ENCODE results near the gene F10. TPM values are rescaled to one million over a fixed set of nuclear protein-coding genes. Genes with fewer than 3 reads are reported as not detected.

The F10 gene
- total RNA-seq (127 and 148 TPM in 2 replicates), polyA plus RNA-seq (141 and 143 TPM in 2 replicates)

DNA sequence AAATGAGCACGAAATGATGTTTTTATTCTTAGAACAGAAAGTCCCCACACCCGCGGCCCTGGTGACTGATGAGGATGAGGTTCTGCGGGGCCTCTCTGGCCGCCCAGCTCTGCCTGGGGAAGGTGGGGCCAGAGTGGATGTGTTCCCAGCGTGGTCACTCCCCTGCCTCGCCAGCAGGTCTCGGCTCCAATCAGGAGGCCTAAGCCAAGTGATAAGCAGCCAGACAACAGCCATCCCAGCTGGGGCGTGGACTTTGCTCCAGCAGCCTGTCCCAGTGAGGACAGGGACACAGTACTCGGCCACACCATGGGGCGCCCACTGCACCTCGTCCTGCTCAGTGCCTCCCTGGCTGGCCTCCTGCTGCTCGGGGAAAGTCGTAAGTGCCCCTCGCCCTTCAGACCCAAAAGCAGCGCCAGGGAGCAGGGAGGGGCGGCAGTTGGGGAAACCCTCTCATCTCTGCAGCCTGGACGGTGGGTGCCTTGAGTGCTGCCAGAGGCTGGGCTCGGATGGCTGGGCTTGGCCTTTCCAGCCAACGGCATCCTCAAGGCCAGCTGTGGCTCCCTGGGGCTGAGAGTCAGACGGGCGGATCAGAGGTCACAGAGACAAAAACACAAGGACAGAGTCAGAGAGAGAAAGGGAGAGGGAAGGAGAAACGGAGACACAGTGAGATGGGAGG lies at the start of gene F10:
Gene F10, plus strand, starts transcription at position 250 of the 676 bp plus-strand sequence. Its CDS starts 57 bp downstream, at position 307.
- TF ChIP-seq EZH2phosphoT487 (IDR thresholded peaks at IDR 0.05; ENCODE audit: low read depth, severe bottlenecking, unreplicated experiment) (no peak), EZH2 (IDR thresholded peaks at IDR 0.05; ENCODE audit: borderline replicate concordance) (no peak)
- TF ChIP-seq, protein P1, sequence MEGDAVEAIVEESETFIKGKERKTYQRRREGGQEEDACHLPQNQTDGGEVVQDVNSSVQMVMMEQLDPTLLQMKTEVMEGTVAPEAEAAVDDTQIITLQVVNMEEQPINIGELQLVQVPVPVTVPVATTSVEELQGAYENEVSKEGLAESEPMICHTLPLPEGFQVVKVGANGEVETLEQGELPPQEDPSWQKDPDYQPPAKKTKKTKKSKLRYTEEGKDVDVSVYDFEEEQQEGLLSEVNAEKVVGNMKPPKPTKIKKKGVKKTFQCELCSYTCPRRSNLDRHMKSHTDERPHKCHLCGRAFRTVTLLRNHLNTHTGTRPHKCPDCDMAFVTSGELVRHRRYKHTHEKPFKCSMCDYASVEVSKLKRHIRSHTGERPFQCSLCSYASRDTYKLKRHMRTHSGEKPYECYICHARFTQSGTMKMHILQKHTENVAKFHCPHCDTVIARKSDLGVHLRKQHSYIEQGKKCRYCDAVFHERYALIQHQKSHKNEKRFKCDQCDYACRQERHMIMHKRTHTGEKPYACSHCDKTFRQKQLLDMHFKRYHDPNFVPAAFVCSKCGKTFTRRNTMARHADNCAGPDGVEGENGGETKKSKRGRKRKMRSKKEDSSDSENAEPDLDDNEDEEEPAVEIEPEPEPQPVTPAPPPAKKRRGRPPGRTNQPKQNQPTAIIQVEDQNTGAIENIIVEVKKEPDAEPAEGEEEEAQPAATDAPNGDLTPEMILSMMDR (IDR thresholded peaks at IDR 0.05; ENCODE audit: poor library complexity) = no peak
- H3K79me2 ChIP-seq = peaks cover 18% of the 10 kb centered on the region
- no peaks in the 10 kb centered on the region for H4K20me1 ChIP-seq (ENCODE audit: insufficient read depth, poor library complexity, severe bottlenecking)
- H2AFZ ChIP-seq = peak within 1 kb of the TSS; percentile 53
- H3K27ac ChIP-seq = peak within 1 kb of the TSS; percentile 93
- H3K4me1 ChIP-seq (ENCODE audit: insufficient read depth) = peaks cover 21% of the 10 kb centered on the region
- H3K4me3 ChIP-seq = peak within 1 kb of the TSS; percentile 15
- no peaks in the 10 kb centered on the region for H3K9me2 ChIP-seq (replicated peaks; ENCODE audit: insufficient read depth)
- H3K9me3 ChIP-seq (ENCODE audit: low read depth) = no peaks in the 10 kb centered on the region
- no peaks in the 10 kb centered on the region for H3K36me3 ChIP-seq (replicated peaks; ENCODE audit: insufficient read depth, low read depth)
- H3K27me3 ChIP-seq = no peaks in the 10 kb centered on the region
- DNase-seq (ENCODE audit: low spot score) = peak; percentile 92
- peak within 1 kb of the TSS; percentile 76 for H3K4me2 ChIP-seq
- 22% methylated on average over 23 of the region's 23 CpGs for WGBS (ENCODE audit: low lambda C conversion rate, missing lambda C conversion rate)

DNA sequence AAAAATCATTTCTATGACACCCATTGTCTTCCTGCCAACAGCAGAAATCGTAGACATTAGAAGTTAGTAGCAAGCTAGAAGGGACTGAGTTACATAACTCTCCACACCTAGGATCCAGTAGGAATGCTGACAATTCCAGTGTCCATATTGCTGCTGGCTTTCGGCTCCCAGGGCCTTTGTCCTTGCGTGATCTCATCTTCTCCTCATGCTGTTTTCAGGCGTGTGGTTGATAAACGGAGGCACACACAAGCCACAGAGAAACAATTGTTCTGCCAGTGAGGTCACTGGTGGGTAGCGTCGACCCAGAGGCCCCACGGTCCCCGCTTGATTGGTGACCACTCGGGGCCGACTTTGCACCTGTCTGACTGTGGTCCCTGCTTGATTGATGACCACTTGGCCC lies 48.7 kb upstream of the F10 start:
- H3K27me3 ChIP-seq = no peaks in the 10 kb centered on the region
- no peak for DNase-seq (ENCODE audit: low spot score)
- H4K20me1 ChIP-seq (ENCODE audit: insufficient read depth, poor library complexity, severe bottlenecking) = no peaks in the 10 kb centered on the region
- no peaks in the 10 kb centered on the region for H3K4me1 ChIP-seq (ENCODE audit: insufficient read depth)
- no peaks in the 10 kb centered on the region for H3K36me3 ChIP-seq (replicated peaks; ENCODE audit: insufficient read depth, low read depth)
- H2AFZ ChIP-seq = no peak overlapping the region
- no peak overlapping the region for H3K4me2 ChIP-seq
- no peaks in the 10 kb centered on the region for H3K9me3 ChIP-seq (ENCODE audit: low read depth)
- no peak overlapping the region for H3K27ac ChIP-seq
- no peak overlapping the region for H3K4me3 ChIP-seq
- H3K9me2 ChIP-seq (replicated peaks; ENCODE audit: insufficient read depth) = no peaks in the 10 kb centered on the region
- H3K79me2 ChIP-seq = no peaks in the 10 kb centered on the region
- WGBS (ENCODE audit: low lambda C conversion rate, missing lambda C conversion rate) = 88% methylated on average over 11 of the region's 11 CpGs
- no peak for TF ChIP-seq EZH2 (IDR thresholded peaks at IDR 0.05; ENCODE audit: borderline replicate concordance)
- TF ChIP-seq, protein P1 (IDR thresholded peaks at IDR 0.05; ENCODE audit: poor library complexity) = no peak
- TF ChIP-seq EZH2phosphoT487 (IDR thresholded peaks at IDR 0.05; ENCODE audit: low read depth, severe bottlenecking, unreplicated experiment) = no peak

DNA sequence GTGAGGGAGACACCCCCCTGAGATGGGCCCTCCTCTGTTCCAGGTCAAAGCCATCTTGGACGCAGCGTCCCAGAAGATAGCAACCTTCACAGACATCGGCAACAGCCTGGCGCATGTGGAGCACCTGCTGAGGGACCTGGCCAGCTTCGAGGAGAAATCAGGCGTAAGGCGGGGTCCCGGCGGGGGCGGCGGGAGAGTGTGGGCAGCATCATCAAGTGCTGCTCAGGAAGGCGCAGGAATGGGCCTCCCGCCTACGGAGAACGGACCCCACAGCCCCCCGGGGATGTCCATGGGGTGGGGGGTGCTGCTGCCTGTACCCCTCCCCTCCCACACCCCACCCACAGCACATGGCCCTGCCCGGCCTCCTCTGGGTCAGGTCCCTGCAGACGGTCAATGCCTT lies 48.2 kb upstream of the F10 start:
- DNase-seq (ENCODE audit: low spot score) = no peak
- no peaks in the 10 kb centered on the region for H3K4me1 ChIP-seq (ENCODE audit: insufficient read depth)
- H2AFZ ChIP-seq = no peak overlapping the region
- H3K9me2 ChIP-seq (replicated peaks; ENCODE audit: insufficient read depth) = no peaks in the 10 kb centered on the region
- WGBS (ENCODE audit: low lambda C conversion rate, missing lambda C conversion rate) = 96% methylated on average over 11 of the region's 18 CpGs
- TF ChIP-seq, protein P1 (IDR thresholded peaks at IDR 0.05; ENCODE audit: poor library complexity) = no peak
- no peak for TF ChIP-seq EZH2phosphoT487 (IDR thresholded peaks at IDR 0.05; ENCODE audit: low read depth, severe bottlenecking, unreplicated experiment)
- TF ChIP-seq EZH2 (IDR thresholded peaks at IDR 0.05; ENCODE audit: borderline replicate concordance) = no peak
- H3K27ac ChIP-seq = no peak overlapping the region
- no peaks in the 10 kb centered on the region for H3K9me3 ChIP-seq (ENCODE audit: low read depth)
- H4K20me1 ChIP-seq (ENCODE audit: insufficient read depth, poor library complexity, severe bottlenecking) = no peaks in the 10 kb centered on the region
- no peaks in the 10 kb centered on the region for H3K79me2 ChIP-seq
- no peak overlapping the region for H3K4me3 ChIP-seq
- no peak overlapping the region for H3K4me2 ChIP-seq
- no peaks in the 10 kb centered on the region for H3K36me3 ChIP-seq (replicated peaks; ENCODE audit: insufficient read depth, low read depth)
- H3K27me3 ChIP-seq = no peaks in the 10 kb centered on the region
